Measurements from ENCODE around the gene FALEC.
A peak's percentile ranks its signal among the peaks of the same experiment; 100 is the strongest.

FALEC gene

DNA sequence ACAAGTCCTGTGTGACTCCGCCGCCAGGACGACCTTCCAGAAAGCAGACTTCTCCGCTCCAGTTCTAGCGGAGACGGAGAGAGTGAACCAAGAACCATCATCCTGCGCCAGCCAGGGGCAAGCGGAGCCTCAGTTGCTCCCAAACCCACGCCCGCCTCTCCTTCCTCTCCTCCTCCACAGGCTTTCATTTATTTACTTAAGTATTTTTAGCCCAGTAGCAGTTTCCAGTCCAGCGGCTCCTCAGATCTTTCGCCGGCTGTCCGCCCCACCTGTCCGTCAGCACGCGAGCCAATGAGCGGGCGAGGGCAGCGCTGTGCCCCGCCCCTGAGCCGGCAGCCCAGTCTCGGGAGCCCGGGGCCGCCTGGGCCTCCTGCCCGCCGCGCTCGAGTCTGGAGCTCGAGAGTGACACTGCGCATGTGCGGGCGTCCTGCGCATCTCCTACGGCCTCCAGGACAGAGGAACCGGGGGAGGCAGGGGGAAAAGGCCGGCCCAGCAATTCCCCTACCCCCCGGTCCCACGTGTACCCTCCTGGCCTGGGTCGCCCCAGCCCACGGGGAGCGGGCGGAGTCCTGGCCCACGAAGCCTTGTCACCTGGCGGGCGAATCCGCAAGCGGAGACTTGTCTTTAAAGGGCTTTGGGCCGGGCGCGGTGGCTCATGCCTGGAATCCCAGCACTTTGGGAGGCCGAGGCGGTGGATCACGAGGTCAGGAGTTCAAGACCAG is at the start of gene FALEC:
Gene FALEC (plus strand): TSS at position 425 of the 722 bp plus-strand sequence.
- DNase-seq, result peak; percentile 98

DNA sequence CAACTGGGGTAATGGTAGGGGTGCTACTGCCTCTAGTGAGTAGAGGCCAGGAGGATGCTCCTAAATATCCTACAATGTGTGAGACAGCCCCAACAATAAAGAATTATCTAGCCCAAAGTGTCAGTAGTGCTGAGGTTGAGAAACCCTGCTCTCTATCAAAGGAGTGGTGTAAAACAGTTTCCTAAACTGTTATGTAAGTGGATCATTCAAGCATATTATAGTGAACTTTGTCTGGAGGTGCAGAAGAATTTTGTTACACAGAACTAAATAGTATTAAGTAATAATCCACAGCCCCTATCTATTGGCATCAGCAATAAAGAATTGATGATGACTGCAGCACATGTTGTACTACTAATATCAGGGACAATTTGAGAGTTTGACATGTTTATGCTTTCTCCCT is 48.6 kb upstream of the FALEC start:
- DNase-seq, result no peak

DNA sequence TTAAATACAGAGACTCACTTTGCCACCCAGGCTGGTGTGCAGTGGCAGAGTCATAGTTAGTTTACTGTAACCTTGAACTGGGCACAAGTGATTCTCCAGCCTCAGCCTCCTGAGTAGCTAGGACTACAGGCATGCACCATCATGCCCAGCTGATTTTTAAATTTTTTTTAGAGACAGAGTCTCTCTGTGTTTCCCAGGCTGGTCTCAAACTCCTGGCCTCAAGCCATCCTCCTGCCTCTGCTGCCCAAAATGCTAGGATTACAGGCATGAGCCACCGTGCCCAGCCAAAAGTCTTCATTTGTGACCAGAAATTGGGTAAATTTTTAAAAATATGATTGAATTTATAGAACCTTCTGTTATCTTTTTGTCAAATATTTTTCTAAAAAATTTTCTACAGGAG is 46.3 kb upstream of the FALEC start:
- DNase-seq, result no peak

DNA sequence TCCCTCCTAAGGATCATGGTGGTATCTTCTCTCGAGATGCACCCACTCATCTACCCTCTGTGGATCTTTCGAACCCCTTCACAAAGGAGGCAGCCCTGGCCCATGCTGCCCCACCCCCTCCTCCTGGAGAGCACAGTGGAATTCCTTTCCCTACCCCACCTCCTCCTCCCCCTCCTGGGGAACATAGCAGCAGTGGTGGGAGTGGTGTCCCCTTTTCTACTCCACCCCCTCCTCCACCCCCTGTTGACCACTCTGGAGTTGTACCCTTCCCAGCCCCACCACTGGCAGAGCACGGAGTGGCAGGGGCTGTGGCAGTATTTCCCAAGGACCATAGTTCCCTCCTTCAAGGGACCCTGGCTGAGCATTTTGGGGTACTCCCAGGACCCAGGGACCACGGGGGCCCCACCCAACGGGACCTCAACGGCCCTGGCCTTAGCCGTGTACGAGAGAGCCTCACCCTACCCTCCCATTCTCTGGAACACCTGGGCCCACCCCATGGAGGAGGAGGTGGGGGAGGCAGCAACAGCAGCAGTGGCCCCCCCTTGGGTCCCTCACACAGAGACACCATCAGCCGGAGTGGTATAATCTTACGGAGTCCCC is 42.9 kb upstream of the FALEC start:
- no peak for DNase-seq

DNA sequence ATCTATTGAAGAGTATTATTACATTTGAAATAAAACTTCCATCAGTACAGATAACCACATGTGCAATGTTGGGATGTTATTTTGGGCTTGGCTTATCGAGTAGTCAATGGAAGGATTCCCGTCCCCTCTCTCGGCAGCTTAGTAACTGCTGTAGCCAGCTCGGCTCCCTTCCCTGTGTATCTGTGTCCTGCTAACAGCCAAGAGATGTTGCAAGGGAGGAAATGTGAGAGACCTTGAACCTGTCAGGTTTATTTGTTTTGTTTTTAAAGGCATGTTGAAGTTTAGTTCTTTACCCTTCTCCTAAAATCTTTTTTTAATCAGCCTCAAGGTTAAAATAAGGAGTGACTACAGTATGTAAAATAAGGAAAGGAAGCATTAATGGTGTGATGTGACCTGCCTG is 41.9 kb upstream of the FALEC start:
- no peak for DNase-seq

DNA sequence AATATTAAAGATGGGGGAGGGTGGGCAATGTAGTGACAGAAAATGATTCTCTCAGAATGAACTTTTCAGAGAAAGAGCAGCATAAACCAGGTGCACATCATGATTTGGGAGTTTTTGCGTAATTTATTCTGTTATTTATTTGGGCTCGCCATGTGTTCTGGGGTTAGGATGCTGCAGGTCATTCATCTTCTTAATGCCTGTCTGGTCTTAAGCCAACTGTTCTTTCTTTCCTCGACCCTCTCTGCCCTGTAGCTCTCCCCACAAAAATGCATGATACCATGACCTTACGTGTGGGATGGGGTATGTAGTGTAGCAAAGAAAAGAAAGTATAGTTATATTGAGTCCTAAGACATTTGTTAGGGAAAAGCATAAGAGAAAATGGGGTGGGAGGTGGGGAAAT is 40.7 kb upstream of the FALEC start:
- DNase-seq, result no peak

DNA sequence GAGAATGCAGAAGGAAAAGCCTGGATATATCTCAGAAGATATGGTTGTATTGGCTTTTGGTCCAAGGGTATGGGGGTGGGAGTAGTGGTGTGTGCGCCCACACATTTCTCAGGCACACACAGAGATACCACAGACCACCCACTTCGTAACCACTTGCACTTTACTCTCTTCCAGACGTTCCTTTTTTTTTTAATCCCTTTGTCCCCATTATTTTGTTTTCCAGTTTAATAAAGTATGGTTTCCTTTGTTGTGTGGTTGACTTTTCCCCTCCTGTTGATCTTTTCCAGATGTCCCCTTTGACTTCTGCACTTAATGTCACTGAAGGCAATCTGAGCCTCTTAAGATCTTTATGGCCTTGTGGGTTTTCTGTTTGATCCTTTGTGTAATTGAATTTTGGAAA is 38.8 kb upstream of the FALEC start:
- DNase-seq, result no peak

DNA sequence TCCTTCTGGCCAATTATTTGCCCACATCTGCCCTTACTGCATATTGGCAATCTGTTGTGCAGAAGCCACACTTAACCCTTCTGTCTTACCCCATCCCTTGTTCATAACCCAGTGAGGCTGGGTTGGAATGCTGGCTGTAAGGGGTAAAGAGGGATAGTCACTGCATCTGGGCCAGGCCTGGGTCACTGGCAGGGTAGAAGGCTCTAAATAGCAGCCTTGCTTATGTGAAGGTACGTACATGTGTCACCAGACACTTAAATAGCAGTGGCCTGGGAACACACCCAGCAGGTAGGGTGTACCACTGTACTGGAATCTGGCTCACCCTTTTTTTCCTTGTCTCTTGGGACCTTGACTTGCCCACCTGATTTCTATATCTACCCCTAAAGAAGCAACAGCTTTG is 38.2 kb upstream of the FALEC start:
- peak; percentile 40 for DNase-seq

DNA sequence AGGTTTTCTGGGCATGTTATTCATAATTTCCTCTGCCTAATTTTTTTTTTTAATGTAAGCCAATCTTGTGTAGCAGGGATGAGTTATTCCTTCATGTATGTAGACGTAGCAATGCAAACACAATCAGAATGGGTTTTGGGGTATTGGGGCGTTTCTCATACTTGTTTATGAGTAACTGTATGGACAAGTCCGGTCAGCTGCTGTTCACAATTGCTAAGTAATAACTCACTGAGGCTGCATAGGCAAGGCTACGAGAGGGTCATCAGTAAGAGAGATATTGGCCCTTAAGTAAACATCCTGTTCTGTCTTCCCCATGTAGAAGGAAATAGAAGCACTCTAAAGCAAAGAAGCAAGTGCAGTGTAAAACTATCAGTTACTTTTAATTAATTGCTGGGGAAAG is 37.8 kb upstream of the FALEC start:
- DNase-seq, result peak; percentile 58

DNA sequence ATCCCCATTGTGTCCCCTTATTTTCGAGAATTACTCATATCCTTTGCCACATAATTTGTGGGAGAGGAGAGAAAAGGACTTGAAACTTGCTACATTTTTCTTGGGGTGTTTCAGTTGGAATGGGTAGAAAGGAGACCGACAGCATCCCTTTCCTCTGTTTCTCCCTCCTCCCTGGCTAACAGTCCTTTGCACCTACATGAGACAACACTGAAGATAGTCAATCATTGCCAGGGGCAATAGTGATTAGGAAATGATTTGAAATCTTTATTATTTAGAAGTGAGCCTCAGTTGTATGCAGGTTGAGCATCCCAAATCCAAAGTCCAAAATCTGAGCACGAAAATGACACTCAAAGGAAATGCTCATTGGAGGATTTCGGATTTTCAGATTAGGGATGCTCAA is 36.2 kb upstream of the FALEC start:
- no peak for DNase-seq

DNA sequence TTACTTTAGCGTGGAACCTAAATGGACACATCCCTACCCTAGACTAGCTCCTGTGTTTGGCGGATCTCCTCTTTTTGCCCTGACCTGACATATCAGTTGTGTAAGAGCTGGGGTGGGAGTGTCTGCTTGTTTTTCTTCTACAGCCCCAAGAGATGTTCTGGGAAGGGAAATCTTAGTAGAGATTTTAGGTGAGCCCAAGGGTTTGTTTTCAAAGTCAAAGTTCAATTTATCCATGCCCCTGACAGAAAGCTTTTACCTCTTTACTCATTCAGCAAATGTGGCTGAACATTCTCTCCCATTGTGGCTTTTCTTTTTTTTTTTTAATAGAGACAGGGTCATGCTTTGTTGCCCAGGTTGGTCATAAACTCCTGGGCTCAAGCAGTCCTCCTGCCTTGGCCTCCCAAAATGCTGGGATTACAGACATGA is 35.6 kb upstream of the FALEC start:
- DNase-seq, result no peak

DNA sequence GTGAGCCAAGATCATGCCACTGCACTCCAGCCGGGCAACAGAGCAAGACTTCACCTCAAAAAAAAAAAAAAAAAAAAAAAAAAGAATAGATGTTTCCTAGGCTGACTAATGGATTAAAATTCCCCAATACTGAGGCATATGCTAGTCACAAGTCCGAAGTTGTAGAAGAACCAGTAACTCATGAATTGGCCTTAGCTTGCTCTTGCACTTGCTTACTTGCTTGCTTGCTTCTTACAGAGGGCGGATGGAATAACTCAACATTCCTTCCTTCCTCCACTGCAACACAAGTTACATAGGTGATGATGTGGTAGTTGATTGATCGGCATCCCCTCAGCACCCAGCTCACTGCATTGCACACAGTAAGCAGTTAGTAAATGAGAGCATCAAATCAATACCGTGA is 31.1 kb upstream of the FALEC start:
- DNase-seq, result no peak

DNA sequence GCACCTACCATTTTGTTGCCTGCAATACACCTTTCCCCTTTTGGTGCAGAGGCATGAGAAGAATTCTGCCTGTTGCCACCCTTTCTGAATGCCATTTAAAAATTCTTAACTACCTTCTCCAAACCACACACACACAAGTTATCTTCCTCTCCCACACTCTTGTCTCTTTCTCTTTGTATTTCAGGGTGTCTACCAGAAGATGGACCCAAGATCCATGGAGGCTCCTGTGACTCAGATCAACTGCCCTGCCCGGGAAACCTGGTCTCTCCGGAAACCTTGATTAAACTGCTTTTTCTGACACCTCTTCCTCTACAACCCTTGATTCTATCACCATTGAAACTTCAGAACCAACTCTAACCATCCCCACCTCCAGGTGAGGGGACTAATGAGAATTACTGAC is 30.7 kb upstream of the FALEC start:
- peak; percentile 47 for DNase-seq

DNA sequence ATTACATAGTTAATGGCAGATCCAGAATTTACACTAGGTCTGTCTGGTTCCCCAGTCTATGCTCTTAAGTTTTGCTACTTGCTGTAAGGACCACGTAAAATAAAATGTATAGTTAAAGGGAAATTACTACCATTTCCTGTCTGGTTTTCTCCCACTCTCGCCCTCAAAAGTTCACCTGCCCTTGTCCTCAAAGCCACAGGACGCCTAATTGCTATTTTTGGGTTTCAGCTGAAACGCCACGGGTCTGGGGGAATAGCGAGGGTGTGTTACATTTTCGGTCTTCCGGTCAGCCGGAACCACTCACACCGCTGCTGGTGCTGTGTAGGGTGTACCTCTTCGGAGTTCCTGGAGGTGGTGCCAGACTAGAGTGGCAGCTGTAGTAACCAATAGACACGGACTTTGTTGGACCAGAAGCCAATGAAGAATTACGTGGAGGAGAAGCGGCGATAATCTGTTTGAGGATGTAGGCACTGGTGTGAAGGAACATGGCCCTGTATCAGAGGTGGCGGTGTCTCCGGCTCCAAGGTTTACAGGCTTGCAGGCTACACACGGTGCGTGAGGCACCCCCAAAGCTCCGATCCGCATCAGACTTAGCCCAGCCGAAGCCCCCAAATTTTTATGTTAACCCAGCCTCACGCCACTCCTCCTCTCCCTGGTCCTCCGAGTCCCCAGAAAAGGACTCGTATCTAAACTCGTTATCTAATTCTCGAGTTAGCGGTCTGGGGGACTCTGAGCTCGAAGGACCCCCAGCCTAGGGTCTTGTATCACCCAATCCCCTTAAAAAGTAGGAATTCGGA is 28.4 kb upstream of the FALEC start, which contains the start of gene TARS2:
Gene TARS2 (plus strand): TSS at position 454 of the 797 bp plus-strand sequence. CDS start 32 bp downstream, at position 486.
- DNase-seq, result peak; percentile 99

DNA sequence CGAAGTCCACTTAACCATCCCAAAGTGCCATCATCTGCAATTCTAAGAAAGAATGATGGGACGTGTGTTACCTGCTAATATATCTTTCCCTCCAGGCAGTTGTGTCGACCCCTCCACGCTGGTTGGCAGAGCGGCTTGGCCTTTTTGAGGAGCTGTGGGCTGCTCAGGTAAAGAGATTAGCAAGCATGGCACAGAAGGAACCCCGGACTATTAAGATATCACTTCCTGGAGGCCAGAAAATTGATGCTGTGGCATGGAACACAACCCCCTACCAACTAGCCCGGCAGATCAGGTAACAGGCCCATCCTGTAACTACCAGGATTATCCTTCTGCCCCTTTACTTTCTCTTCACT is 27.8 kb upstream of the FALEC start:
- DNase-seq, result peak; percentile 45

DNA sequence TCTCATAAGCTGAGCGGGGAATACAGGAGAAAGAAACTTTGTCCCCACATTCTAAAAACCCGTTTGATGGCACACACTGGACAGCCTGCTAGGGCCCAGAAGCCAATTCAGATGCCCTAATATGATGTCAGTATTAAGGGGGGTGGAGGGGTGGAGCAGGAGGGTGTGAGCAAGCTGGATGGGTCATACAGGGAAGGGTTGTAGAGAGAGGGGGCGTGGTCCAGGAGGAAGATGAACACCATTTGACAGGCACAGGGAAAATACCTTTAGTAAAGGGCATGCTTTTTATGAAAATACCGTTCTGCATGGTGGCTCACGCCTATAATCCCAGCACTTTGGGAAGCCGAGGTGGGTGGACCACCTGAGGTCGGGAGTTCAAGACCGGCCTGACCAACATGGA is 22.4 kb upstream of the FALEC start:
- no peak for DNase-seq

DNA sequence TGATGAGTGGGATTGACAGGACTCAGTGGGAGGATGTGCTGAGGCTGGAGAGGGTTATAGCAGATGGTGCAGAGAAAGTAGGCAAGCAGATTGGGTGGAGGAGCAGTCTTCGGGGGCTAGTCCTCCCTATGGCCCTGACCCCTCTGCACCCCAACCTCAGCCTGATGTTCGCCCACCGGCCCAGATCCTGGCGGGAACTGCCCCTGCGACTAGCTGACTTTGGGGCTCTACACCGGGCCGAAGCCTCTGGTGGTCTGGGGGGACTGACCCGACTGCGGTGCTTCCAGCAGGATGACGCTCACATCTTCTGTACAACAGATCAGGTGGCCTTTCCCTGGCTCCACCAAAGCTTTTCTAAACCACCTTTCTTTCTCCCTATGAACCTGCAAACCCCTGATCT is 17.2 kb upstream of the FALEC start:
- no peak for DNase-seq

DNA sequence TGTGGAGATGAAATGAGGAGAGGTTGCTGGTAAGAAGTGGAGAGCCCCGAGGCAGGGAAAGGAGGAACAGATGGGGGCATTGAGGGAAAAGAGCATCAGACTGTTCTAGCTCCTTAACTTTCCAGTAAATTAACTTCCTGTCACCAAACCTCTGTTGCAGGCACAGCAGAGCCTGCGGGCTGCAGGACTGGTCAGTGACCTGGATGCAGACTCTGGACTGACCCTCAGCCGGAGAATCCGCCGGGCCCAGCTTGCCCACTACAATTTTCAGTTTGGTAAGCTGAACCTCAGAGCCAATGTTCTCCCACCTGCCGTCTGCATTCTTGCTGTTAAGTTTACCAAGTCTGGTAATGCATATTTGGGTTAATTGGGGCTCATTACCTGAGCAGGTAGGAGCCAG is 10.1 kb upstream of the FALEC start:
- DNase-seq, result no peak

DNA sequence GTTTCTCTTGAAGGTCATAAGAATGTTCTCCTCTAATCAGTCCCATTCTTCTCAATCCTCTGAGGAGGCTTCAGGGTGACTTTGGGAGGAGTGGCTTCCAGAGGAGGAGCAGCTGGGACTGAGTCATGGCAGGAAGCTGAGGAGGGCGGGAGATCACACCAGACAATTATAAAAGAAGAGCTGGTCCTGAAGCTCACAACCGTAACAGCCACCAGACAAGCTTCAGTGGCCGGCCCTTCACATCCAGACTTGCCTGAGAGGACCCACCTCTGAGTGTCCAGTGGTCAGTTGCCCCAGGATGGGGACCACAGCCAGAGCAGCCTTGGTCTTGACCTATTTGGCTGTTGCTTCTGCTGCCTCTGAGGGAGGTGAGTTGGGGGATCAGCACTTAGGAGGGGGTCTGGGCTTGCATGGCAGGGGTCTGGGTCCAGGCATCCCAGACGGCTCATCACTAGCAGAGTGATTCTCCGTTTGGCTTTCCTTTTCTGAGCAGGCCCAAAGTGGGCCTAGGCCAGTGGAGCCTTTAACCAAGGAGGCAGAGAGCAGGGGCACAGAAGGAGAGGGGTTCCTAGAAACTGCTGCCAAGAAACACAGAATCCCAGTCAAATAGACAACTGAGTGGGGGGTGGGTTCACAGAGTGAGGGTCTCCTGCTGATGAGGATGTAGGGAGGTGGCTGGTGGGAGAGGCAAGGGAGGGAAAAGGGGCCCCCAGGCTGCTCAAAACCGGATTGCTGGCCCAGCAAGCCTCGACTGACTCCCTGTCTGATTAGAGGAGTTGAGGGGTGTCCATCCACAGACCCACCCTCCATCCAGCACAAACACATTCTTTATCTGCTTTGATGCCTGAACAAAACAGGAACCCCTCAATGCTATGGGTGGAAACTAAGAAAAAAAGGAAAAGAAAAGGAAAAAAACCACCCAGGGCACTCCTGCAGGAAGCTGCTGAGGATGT is 7.4 kb upstream of the FALEC start, which contains the start of gene ECM1:
Gene ECM1 (plus strand): TSS at position 198 of the 953 bp plus-strand sequence. CDS start 101 bp downstream, at position 299.
- DNase-seq, result peak; percentile 89

DNA sequence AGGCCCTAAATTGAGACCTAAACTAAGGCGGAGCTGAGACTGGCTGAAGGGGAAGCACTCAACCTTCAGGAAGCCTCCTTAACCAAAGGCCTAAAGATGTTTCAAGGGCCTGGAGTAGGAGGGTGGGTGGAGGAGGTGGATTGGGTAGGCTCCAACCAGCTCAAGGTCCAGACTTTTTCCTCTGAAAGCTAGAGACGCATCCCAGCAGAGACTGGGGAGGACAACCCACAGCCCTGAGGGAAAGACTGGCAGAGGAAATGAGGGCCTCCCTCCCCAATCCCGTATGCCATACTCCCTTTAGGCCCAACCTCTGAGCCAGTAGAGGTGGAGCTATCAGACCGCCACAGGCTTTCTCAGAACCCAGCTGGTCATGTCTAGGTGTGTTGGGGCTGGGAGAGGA is 6.6 kb upstream of the FALEC start:
- no peak for DNase-seq

DNA sequence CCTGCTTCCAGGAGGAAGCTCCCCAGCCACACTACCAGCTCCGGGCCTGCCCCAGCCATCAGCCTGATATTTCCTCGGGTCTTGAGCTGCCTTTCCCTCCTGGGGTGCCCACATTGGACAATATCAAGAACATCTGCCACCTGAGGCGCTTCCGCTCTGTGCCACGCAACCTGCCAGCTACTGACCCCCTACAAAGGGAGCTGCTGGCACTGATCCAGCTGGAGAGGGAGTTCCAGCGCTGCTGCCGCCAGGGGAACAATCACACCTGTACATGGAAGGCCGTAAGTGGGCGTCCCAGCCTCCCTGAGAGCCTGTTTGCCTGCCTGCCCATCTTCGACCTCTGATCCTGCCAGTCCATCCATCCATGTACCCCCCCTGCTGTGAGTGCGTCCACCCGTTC is 4.0 kb upstream of the FALEC start:
- no peak for DNase-seq

DNA sequence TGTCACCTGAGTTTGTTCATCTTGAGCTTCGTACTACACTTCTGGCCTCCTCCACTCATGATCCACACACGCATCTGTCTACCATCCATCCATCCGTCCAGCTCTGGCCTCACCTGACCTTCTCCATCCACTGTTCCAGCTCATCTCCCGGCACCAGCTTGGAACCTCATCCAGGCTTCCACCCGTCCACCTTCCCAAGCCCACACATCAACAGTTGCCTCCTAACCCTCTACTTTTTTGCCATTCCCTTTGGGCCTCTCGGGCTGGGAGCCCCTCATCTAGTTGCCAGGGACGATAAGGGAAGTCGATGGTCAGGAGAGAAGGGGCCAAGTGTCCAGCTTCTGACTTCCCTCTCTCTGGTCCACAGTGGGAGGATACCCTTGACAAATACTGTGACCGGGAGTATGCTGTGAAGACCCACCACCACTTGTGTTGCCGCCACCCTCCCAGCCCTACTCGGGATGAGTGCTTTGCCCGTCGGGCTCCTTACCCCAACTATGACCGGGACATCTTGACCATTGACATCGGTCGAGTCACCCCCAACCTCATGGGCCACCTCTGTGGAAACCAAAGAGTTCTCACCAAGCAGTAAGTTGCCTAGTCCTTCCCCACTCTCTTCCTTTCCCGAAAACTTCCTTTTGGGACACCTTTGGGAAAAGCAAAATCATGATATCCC is 3.4 kb upstream of the FALEC start:
- no peak for DNase-seq

Measured in DMS53 (cell line).